ENCODE measurements around the gene WHRN.

The WHRN gene

GRCh38 chr9:114459464-114459863, 45.8 kb downstream of the WHRN start:
- DNase-seq: no peak
- Mint-ChIP-seq H3K4me3 (no peak overlapping the region), H3K27me3 (ENCODE audit: low read depth, poor library complexity) (peaks cover 4% of the 10 kb centered on the region), H3K36me3 (ENCODE audit: low read depth) (peaks cover 11% of the 10 kb centered on the region), H3K27ac (no peak overlapping the region), H3K4me1 (peaks cover 17% of the 10 kb centered on the region), H3K9me3 (no peaks in the 10 kb centered on the region)
- no peak for TF ChIP-seq CTCF (IDR thresholded peaks at IDR 0.05)

GRCh38 chr9:114456929-114457328, 48.3 kb downstream of the WHRN start:
- Mint-ChIP-seq H3K27ac (no peak overlapping the region), H3K36me3 (ENCODE audit: low read depth) (peaks cover 8% of the 10 kb centered on the region), H3K4me1 (peaks cover 17% of the 10 kb centered on the region), H3K9me3 (no peaks in the 10 kb centered on the region), H3K27me3 (ENCODE audit: low read depth, poor library complexity) (no peaks in the 10 kb centered on the region), H3K4me3 (no peak overlapping the region)
- DNase-seq: no peak
- TF ChIP-seq CTCF (IDR thresholded peaks at IDR 0.05): no peak

- Mint-ChIP-seq H3K4me1 (peaks cover under 1% of the 10 kb centered on the region), H3K9me3 (no peaks in the 10 kb centered on the region), H3K27me3 (ENCODE audit: low read depth, poor library complexity) (no peaks in the 10 kb centered on the region), H3K27ac (no peak overlapping the region), H3K36me3 (ENCODE audit: low read depth) (peaks cover 8% of the 10 kb centered on the region), H3K4me3 (no peak overlapping the region)
- no peak for DNase-seq
- no peak for TF ChIP-seq CTCF (IDR thresholded peaks at IDR 0.05)
These were observed 50.6 kb downstream of the WHRN start for GRCh38 chr9:114454652-114455051.

GRCh38 chr9:114452219-114453165, 52.8 kb downstream of the WHRN start:
- no peak overlapping the region for H3K27ac Mint-ChIP-seq
- no peak for DNase-seq

GRCh38 chr9:114451707-114452031, 53.6 kb downstream of the WHRN start:
- Mint-ChIP-seq H3K4me1 (peaks cover 5% of the 10 kb centered on the region), H3K27me3 (ENCODE audit: low read depth, poor library complexity) (peaks cover 4% of the 10 kb centered on the region), H3K27ac (no peak overlapping the region), H3K36me3 (ENCODE audit: low read depth) (peaks cover 8% of the 10 kb centered on the region), H3K9me3 (no peaks in the 10 kb centered on the region), H3K4me3 (no peak overlapping the region)
- DNase-seq: no peak
- no peak for TF ChIP-seq CTCF (IDR thresholded peaks at IDR 0.05)

More at GRCh38 chr9:114452219-114453165, 52.8 kb downstream of the WHRN start:
- Mint-ChIP-seq H3K27me3 (ENCODE audit: low read depth, poor library complexity) (peaks cover 3% of the 10 kb centered on the region), H3K9me3 (no peaks in the 10 kb centered on the region), H3K4me3 (no peak overlapping the region), H3K4me1 (peaks cover 5% of the 10 kb centered on the region), H3K36me3 (ENCODE audit: low read depth) (peaks cover 8% of the 10 kb centered on the region)
- TF ChIP-seq CTCF (IDR thresholded peaks at IDR 0.05): no peak

Data from nephron progenitor cell (in vitro differentiated cells).